Gastroesophageal sphincter (tissue), 3 donors: Measurements from ENCODE around the gene SPESP1.

Experiments used
- CTCF ChIP-seq, 4 experiments: fragments of 200-600 bp in 2 of 4; fragments of 450-650 bp in 2 of 4; sonication (generic) in 1 of 4; IDR thresholded peaks; one replicate each; pipeline ENCODE4 v1.5.1; 2017 to 2019; ENCODE audit warnings: antibody characterized with exemption in 4 of 4, mild to moderate bottlenecking in 2 of 4, moderate library complexity in 2 of 4
- POLR2AphosphoS5 ChIP-seq: sonication (generic); formaldehyde crosslinking; IDR thresholded peaks from one replicate; pipeline ENCODE4 v1.6.1; 2017; ENCODE audit warnings: antibody characterized with exemption

- TF ChIP-seq CTCF (IDR thresholded peaks at IDR 0.05) (no peak), POLR2AphosphoS5 (no peak)
These were observed 32.1 kb downstream of the SPESP1 start for GRCh38 chr15:68962465-68962864.
